Mucosa of descending colon (tissue), 3 donors: ENCODE results near the gene PAX9. TPM values are rescaled to one million over a fixed set of nuclear protein-coding genes. Genes with fewer than 3 reads are reported as not detected.

Experiments used
- ATAC-seq: fragments of 200-7000 bp; cut with Tn5 transposase; one replicate; pipeline ENCODE4 v1.9.1; 2020; ENCODE audit warnings: mild to moderate bottlenecking, moderate library complexity
- DNase-seq, 3 donors: peaks; one replicate each; pipeline ENCODE4 v3.0.0-alpha.2; 2020
- H3K36me3 ChIP-seq: fragments of 200-600 bp; one replicate; pipeline ENCODE4 v1.8.0; 2021; ENCODE audit warnings: low read depth, mild to moderate bottlenecking
- H3K4me1 ChIP-seq: fragments of 200-600 bp; one replicate; pipeline ENCODE4 v1.8.0; 2021; ENCODE audit warnings: low read depth, mild to moderate bottlenecking
- H3K4me3 ChIP-seq: fragments of 200-600 bp; one replicate; pipeline ENCODE4 v1.8.0; 2021; ENCODE audit warnings: mild to moderate bottlenecking
- H3K9me3 ChIP-seq: fragments of 200-600 bp; one replicate; pipeline ENCODE4 v1.8.0; 2021; ENCODE audit warnings: mild to moderate bottlenecking
- intact Hi-C, 2 donors: fragments of 100-400 bp; cut with DNase I in 1 of 2; cut with micrococcal nuclease in 1 of 2; formaldehyde crosslinking; loops; one replicate each; pipeline versions ENCODE4 v1.11.0 to v1.11.1; 2022; cut with DNase I, micrococcal nuclease
- total RNA-seq, 3 donors: library from RNA; stranded (reverse); fragmentation: NEBNext Ultra II Directional in 2 of 3; extraction: Animal tissue kit (Norgen Biotek cat#: 25700) in 2 of 3; gene quantifications; one replicate each; pipeline versions ENCODE4 v1.2.1 to v1.2.4, GENCODE V29; 2021 to 2023
- TF ChIP-seq, protein P1 (sequence below): fragments of 200-600 bp; IDR thresholded peaks from one replicate; pipeline ENCODE4 v1.8.0; 2022; ENCODE audit warnings: antibody characterized with exemption, mild to moderate bottlenecking
- donor health status: DM: no; HTN: no; CAD: no; lungs with moderate emphysema.
- donor health status: DM: no; HTN: no; CAD: no.
- donor health status: DM: no; HTN: yes; CAD: no.

The PAX9 gene
- total RNA-seq, 3 donors from 2014 or later: 0.29 to 0.44 (median 0.38) TPM

- peak; percentile 72 for ATAC-seq
- no peak overlapping the region for H3K4me3 ChIP-seq
- no peaks in the 10 kb centered on the region for H3K36me3 ChIP-seq
- peaks cover 10% of the 10 kb centered on the region for H3K4me1 ChIP-seq
- no peaks in the 10 kb centered on the region for H3K9me3 ChIP-seq
- intact Hi-C loops: loop anchor here in 1 of 2 donors (5.0 kb wide), 1 partner anchor 295 kb away; no protein-coding TSS in a partner anchor
- peak in 1 of 3 donors; percentile 40 for DNase-seq
- TF ChIP-seq, protein P1, sequence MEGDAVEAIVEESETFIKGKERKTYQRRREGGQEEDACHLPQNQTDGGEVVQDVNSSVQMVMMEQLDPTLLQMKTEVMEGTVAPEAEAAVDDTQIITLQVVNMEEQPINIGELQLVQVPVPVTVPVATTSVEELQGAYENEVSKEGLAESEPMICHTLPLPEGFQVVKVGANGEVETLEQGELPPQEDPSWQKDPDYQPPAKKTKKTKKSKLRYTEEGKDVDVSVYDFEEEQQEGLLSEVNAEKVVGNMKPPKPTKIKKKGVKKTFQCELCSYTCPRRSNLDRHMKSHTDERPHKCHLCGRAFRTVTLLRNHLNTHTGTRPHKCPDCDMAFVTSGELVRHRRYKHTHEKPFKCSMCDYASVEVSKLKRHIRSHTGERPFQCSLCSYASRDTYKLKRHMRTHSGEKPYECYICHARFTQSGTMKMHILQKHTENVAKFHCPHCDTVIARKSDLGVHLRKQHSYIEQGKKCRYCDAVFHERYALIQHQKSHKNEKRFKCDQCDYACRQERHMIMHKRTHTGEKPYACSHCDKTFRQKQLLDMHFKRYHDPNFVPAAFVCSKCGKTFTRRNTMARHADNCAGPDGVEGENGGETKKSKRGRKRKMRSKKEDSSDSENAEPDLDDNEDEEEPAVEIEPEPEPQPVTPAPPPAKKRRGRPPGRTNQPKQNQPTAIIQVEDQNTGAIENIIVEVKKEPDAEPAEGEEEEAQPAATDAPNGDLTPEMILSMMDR: no peak
Measured at GRCh38 chr14:36646664-36647416, 14.8 kb upstream of the PAX9 start.

DNA sequence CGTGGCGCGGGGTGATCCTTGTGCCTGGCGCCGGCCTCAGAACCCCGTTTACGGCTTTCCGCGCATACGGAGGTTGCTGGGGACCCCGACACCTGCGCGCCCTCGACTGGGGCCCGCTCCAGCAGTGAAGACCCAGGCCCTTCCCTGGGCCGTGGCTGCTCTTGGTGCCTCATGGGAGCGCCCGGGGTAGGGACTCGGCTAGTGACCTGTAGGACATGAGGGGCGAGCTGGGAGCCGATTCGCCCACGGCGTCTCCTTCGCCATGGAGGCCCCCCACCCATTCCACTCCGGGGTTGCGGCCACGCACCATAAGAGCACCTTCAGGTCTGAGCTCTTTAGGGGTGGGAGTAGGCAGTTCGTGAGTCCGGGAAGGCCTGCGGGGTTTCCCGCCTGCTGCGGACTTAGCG, 14.2 kb upstream of the PAX9 start:
- H3K36me3 ChIP-seq: no peaks in the 10 kb centered on the region
- H3K4me1 ChIP-seq: peaks cover 10% of the 10 kb centered on the region
- no peak overlapping the region for H3K4me3 ChIP-seq
- DNase-seq (no peak), ATAC-seq (peak; percentile 29)
- no peaks in the 10 kb centered on the region for H3K9me3 ChIP-seq
- TF ChIP-seq, protein P1: no peak
- intact Hi-C loops: loop anchor here in 1 of 2 donors (5.0 kb wide), 1 partner anchor 295 kb away; no protein-coding TSS in a partner anchor

- TF ChIP-seq, protein P1: peak; percentile 12
- intact Hi-C loops: loop anchor here in 1 of 2 donors (5.0 kb wide), 1 partner anchor 294 kb away; no protein-coding TSS in a partner anchor
- no peak overlapping the region for H3K4me3 ChIP-seq
- no peaks in the 10 kb centered on the region for H3K36me3 ChIP-seq
- ATAC-seq (peak; percentile 82), DNase-seq (peak in 2 of 3 donors; percentile 28 to 36)
- H3K9me3 ChIP-seq: no peaks in the 10 kb centered on the region
- H3K4me1 ChIP-seq: peaks cover 10% of the 10 kb centered on the region
Measured at GRCh38 chr14:36647824-36648753, 13.6 kb upstream of the PAX9 start.

DNA sequence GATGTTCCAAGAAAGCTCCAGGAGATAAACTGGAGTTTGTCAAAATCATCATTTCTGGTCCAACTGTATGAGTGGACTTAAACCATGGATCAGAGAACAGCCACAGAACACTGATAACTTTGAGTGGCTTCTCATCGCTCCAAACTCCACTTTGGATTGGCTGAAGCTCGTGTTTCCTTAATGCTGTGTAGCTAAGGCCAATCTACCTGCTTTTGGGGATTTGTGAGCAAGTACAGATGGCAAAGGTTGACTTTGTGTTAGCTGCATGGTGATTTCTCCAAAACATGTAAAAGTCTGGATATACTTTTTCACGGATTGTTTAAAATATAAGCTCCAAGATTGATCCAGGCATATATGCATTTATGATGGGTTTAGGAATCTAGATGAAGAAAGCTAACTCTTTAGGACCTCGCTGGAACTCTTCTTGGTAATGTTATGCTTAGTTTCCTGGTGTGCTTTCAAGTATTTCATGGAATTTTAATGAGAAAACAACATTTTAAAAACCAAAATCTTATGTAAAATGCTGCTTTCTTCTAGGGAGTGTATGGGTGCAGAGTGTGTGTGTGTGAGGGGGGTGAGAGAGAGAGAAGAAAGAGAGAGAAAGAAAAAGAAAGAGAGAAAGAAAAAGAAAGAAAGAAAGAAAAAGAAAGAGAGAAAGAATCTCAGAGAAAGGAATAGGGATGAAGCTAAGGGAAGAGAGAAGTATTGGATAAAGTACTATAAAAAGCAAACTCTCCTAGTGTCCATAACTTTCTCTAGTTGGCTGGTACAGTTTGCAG, 11.6 kb upstream of the PAX9 start:
- TF ChIP-seq, protein P1: no peak
- Histone ChIP-seq H3K4me3 (no peak overlapping the region), H3K9me3 (no peaks in the 10 kb centered on the region), H3K4me1 (peaks cover 10% of the 10 kb centered on the region), H3K36me3 (no peaks in the 10 kb centered on the region)
- DNase-seq: no peak
- intact Hi-C loops: loop anchor here in 1 of 2 donors (5.0 kb wide), 1 partner anchor 292 kb away; no protein-coding TSS in a partner anchor
- no peak for ATAC-seq
